Kidney glomerular epithelial cell (primary cell): ENCODE measurements around the gene CYTH1.

Source experiments
- DNase-seq: peaks from one replicate; lab custom pipeline; 2025; lab: John Stamatoyannopoulos, UW

Gene CYTH1

DNA sequence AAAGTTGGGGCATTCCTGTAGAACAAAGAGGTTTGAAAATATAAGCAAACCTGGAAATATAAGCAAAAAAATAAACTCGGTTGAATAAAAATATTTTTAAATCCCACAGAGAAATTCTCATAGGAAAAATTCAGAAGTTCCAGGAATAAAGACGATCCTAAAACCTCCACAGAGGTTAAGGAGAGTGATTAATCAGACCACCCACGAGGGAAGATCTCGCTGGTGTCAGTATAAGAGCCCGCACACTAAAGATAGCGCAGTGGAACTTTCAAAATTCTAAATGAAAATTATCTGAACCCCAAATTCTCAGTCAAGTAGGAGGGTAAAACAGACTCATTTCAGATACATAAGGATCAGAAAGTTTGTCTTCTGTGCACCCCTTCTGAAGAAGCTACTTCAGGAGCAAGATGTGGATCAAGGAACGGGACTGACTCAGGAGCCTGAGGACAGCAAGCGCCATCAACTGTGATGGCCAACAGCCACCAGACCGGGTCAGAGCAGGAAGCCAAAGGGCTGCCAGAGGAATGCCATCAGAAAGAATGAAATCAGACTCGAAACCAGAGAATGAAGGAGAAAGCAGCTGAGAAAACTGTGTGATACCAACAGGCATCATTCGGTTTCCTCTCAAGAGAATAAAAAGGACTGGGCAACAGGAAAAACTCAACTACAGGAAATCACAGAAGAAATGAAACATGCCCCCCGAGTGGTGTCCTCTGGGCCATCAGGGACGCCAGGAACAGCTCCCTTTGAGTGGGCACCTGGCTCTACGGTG lies 66.9 kb downstream of the CYTH1 start:
- DNase-seq: no peak

GRCh38 chr17:78714534-78714933 lies 67.5 kb downstream of the CYTH1 start:
- no peak for DNase-seq

- no peak for DNase-seq
These were observed 70.0 kb downstream of the CYTH1 start for GRCh38 chr17:78712043-78712442.

DNA sequence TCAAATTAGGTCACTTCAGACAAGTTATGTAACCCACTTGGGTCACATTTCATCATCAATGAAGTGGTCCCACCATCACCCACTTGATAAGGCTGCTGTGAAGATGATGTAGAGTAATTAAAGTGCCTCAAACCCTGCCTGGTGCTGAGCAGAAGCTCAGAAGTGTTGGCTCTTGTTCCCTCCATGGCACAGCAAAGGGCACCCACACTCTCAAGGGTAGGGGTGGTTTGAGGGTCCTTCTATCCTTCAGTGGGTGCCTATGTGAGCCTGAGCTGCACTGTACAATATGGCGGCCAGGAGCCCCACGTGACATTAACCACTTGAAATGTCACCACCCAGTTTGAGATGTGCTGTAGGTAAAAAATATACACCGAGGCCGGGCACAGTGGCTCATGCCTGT lies 71.5 kb downstream of the CYTH1 start:
- no peak for DNase-seq

DNA sequence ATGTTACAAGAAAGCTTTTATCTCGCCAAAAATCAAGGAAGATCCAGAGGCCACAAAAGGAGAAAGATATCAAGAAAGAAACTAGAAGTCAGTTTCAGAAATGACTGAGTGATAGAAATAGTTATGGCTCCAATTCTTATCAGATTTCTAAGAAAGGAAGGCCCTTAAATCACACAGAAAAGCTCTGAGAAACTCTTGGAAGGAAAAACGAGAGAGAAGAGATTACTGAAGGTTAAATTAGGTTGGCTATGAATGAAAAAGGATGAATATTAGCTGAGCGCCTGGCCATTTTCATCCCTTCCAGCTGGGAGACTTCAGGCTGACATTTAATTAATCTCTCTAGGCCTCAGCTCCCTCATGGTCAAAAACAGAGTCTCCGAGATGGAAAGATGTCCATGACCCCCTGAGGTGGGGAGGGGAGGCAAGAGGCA lies 72.3 kb downstream of the CYTH1 start:
- no peak for DNase-seq

- DNase-seq: no peak
These were observed 72.9 kb downstream of the CYTH1 start for GRCh38 chr17:78709119-78709681.

DNA sequence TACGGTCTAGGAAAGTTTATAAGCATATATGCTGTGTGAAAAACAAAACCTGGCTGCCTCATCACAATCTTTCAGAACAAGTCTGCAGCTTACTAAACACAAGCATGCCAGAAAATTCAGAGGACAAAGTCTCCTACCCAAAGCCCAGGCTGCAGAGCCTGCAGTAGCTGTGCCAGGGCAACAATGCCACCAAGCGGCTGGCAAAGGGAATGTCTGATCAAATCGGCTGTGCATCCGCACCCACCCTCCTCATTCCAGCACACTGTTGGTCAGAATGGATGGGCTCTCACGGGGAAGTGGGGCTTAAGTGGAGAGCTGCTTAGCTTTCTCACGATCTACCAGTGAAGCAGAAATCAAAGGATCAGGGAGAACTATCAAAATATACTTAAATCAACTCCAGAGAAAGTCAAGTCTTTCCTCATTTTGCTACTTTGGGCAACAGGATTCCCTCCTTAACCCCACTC lies 73.5 kb downstream of the CYTH1 start:
- peak; percentile 75 for DNase-seq

GRCh38 chr17:78707923-78708322 lies 74.2 kb downstream of the CYTH1 start:
- DNase-seq: no peak

DNA sequence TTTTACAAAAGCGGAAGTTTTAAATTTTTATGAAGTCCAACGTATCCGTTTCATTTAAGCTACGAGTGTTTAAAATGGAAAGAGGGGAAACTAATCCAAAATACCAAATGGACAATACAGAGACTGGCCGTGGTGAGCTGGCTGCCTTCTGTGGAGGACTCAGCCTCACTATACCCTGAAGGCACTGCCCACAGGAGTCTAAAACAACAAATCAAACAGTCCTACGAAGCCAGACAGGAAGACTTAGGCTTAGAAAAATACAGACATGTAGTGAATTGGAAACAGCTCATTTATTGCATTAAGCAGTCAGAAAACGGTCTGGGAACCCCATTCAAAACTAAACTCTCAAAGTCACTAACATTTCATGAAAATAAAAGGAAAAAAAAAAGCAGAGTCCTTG lies 75.1 kb downstream of the CYTH1 start:
- peak; percentile 61 for DNase-seq

GRCh38 chr17:78706271-78706915 lies 75.7 kb downstream of the CYTH1 start:
- DNase-seq: peak; percentile 91

DNA sequence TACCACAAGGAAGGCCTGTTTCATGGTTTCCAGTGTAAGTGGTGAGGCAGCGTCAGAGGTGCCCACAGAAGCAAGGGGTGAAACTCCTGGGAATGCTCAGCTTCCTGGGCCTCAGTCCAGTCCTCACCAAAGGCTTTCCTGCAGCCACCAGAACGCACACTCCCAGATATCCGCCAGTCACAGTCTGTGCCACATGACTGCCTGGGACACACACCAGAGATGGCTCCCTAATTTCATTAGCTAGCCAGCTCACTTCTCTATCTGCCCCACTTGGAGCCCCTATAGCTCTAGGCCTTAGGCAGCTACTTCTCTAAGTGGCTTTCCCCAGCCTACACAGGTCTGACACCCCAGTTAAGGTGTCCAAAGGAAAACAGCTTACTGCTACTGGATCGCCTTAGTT lies 77.0 kb downstream of the CYTH1 start:
- no peak for DNase-seq

- no peak for DNase-seq
These were observed 77.5 kb downstream of the CYTH1 start for GRCh38 chr17:78704594-78704993.

DNA sequence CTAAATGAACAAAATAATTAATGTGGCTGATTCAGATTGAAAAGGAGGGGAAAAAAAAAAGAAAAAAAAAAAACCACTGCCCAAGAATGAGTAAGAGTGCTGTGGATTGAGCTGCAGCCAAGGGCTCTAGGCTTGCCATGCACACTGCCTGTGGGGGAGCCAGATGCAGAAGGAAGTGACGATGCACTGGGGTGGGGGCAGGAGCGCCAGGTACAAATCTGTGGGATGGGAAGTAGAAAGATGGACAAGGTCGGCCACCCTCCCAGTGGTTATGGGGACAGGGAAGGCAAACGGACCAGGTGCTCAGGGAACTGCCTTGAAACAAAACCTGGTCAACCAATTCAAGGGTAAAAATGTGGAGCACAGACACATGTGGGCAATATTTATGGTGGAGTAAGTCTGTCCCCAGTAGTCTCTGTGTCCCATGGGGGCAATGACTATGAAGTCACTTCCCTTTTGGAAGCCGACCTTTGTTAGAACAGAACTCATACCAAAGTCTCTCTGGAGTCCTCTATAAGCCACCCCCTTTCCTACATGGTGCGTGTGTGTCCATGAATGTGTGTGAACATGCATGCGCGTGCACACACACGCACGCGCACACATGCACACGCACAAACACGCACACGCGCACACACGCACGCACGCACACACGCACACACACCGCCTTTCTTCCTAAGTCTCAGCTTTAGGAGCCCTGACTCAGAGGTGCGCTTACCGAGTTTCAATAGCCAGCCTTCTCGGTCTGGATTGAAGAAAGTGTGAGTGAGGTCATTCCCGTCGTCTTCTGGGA lies 84.3 kb downstream of the CYTH1 start:
- no peak for DNase-seq

DNA sequence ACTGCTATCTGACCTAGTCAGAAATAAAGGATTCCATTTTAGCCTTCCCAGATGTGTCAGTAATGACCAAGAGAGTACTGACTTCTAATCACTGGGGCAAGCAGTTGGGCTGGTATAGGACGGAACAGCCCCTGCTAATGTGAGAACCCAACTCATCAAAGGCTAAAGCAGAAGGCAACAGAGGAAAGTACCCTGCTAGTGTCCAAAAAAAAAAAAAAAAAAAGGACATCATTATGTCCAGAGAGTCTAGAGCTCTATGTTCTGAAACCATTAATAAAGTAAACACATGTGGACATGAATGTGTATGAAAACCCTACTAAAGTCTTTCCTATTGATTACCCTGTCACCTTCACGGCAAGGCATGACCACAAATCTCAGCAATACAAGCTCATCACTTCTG lies 85.0 kb downstream of the CYTH1 start:
- no peak for DNase-seq

- DNase-seq: no peak
These were observed 85.8 kb downstream of the CYTH1 start for GRCh38 chr17:78696016-78696982.

GRCh38 chr17:78694805-78695531 lies 87.1 kb downstream of the CYTH1 start:
- DNase-seq: no peak

DNA sequence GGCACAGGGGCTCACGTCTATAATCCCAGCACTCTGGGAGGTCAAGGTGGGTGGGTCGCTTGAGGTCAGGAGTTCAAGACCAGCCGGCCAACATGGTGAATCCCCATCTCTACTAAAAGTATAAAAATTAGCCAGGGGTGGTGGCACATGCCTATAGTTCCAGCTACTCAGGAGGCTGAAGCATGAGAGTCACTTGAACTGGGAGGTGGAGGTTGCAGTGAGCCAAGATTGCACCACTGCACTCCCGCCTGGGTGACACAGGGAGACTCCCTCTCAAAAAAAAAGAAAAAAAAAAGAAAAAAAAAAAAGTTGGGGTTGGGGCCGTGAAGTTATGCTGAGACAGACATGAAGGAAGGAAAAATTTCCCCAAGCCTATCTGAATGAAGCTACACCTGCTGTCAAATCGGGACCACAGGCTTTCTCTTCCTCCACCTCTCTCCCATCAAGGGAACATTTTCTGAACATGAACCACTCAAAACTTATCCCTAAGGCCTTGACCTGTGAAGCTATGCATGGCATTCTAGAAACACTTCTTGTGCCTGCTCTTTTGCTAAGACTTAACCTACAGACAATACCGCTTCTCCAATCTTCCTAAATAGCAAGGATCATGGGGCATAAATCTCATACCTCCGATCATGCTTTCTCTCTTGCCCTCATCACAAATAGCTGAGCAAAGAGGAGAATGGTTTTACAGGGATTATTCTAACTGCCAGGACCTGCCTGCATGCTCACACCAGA lies 88.6 kb downstream of the CYTH1 start:
- DNase-seq: no peak

DNA sequence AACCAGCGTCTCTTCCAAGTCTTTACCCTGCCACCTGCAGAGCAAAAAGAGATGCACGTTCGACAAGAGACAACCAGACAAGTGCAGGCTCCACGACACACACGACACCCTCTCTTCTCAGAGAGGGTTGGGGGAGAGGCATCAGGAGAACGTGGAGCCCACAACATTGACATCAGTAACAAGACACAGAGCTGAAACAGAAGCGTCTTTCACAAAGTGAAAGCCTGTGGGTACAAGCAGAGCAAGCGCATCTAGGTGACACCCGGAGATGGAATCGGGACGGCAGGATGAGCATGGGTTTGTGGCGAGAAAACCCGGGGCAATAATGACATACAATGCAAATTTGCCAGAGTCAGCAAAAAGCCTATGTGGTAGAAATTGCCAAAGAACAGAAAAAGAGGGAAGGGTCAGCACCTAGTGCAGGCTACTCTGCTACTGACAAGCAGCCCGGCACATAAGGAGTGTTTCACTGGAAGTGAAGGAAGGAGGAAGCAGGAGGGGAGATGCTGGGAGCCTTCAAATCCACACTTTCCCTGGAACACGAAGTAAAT lies 89.5 kb downstream of the CYTH1 start:
- no peak for DNase-seq

DNA sequence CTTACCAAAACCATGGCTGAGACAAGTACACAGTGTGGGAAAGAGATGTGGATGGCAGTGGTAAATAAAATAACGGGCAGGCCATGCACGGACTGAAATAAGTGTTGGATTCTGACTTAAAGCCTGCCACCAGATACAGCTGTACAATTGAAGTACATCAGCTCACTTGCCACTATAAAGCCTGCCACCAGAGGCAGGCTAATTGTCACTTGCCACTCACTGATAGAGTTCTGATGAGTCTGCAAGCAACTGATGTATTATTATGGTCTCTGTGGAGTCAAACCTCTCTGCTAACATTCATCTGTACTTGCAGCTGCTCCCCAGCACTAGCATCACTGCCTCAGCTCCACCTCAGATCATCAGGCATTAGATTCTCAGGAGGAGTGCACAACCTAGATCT lies 93.0 kb downstream of the CYTH1 start:
- no peak for DNase-seq

DNA sequence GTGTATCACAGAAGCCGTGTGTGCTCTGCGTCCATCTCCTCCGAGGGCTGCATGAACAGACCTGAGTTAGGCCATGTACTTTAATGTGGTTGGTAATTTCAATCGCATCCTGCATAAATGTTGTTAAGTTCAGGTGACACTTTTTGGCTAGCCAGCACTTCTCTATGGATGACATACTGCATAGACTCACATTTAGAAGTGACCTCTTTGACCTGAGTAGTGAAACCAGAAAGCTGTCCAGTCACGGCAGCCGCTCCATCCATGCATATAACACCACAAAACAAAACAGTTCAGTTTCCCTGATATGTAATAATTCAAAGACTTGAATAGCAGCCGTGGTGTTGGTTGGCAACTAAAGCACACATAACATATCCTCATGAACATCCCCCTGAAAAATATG lies 94.1 kb downstream of the CYTH1 start:
- no peak for DNase-seq
